ENCODE data around the gene ARID2. TPM values are rescaled to one million over a fixed set of nuclear protein-coding genes. Genes with fewer than 3 reads are reported as not detected.

The ARID2 gene
- total RNA-seq, 1 donor from 2014 or later: 15.7 TPM

DNA sequence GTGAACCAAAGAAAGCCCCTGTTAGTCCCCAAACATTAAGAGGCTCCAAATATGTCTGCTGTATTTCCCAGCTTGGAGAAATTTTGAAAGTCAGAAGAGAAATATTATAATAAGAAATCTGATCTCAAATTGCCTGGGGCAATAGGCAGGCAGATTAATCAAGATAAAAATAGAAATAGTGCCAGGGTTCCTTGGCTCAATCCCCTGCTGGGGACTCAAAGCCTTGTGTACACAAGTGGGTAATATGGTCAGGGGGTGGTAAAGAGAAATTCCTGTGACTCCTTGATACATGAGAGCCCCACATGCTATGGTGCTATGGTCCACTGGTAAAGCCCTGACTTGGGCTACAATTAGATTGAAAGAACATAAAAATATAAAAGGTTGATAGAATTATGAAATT lies 41.3 kb upstream of the ARID2 start:
- TF ChIP-seq, protein P1, sequence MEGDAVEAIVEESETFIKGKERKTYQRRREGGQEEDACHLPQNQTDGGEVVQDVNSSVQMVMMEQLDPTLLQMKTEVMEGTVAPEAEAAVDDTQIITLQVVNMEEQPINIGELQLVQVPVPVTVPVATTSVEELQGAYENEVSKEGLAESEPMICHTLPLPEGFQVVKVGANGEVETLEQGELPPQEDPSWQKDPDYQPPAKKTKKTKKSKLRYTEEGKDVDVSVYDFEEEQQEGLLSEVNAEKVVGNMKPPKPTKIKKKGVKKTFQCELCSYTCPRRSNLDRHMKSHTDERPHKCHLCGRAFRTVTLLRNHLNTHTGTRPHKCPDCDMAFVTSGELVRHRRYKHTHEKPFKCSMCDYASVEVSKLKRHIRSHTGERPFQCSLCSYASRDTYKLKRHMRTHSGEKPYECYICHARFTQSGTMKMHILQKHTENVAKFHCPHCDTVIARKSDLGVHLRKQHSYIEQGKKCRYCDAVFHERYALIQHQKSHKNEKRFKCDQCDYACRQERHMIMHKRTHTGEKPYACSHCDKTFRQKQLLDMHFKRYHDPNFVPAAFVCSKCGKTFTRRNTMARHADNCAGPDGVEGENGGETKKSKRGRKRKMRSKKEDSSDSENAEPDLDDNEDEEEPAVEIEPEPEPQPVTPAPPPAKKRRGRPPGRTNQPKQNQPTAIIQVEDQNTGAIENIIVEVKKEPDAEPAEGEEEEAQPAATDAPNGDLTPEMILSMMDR (IDR thresholded peaks at IDR 0.05; ENCODE audit: borderline replicate concordance): no peak
- H3K9me3 ChIP-seq (replicated peaks): no peaks in the 10 kb centered on the region
- peaks cover 20% of the 10 kb centered on the region for H3K4me1 ChIP-seq
- DNase-seq: no peak
- H3K27me3 ChIP-seq (ENCODE audit: low read depth): no peaks in the 10 kb centered on the region
- H3K4me3 ChIP-seq: no peak overlapping the region
- no peak overlapping the region for H3K27ac ChIP-seq (replicated peaks)
- intact Hi-C loops (cut with micrococcal nuclease): no loop called here
- no peaks in the 10 kb centered on the region for H3K36me3 ChIP-seq

DNA sequence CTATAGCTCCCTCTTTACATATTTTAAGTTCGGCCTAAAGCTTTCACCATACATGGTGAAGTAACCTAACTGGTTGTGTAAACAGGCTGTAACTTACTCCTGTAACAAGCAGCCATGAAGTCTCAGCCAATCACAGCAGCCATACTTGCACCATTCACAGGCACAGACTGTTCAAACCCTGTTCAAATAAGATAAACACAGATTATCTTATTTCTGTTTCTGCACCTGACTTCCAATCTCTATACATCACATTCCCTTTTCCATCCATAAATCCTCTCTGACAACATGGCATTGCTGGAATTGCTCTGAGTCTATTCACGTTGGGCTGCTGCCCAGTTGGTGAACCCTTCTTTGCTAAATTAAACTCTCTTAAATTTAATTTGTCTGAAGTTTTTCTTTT lies 34.5 kb upstream of the ARID2 start:
- H3K27me3 ChIP-seq (ENCODE audit: low read depth): no peaks in the 10 kb centered on the region
- no peak overlapping the region for H3K4me3 ChIP-seq
- intact Hi-C loops (cut with micrococcal nuclease): no loop called here
- no peak overlapping the region for H3K27ac ChIP-seq (replicated peaks)
- H3K9me3 ChIP-seq (replicated peaks): peaks cover 16% of the 10 kb centered on the region
- peaks cover 18% of the 10 kb centered on the region for H3K4me1 ChIP-seq
- no peaks in the 10 kb centered on the region for H3K36me3 ChIP-seq
- TF ChIP-seq, protein P1 (IDR thresholded peaks at IDR 0.05; ENCODE audit: borderline replicate concordance): no peak
- DNase-seq: no peak

DNA sequence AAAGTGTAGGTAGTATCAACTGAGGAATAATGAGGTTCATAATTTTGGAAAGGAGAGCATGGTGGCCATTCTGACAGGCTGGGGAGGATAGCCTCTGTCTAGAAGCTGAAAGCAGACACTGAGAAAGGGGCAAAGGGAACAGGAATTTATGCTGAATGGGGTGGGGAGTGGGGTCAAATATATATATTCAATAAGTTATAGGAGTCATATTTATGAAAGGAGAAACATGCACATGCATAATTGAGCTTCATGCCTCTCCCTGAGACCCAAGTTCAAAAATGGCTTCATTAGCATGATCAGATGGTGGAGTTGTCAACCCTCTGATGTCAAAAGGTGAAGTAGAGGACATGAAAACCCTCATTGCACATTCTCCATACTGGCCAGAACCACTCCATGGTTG lies 33.9 kb upstream of the ARID2 start:
- Histone ChIP-seq H3K27me3 (ENCODE audit: low read depth) (no peaks in the 10 kb centered on the region), H3K36me3 (no peaks in the 10 kb centered on the region), H3K27ac (replicated peaks) (no peak overlapping the region), H3K9me3 (replicated peaks) (peaks cover 19% of the 10 kb centered on the region), H3K4me1 (peaks cover 14% of the 10 kb centered on the region), H3K4me3 (no peak overlapping the region)
- intact Hi-C loops (cut with micrococcal nuclease): no loop called here
- no peak for DNase-seq
- TF ChIP-seq, protein P1 (IDR thresholded peaks at IDR 0.05; ENCODE audit: borderline replicate concordance): no peak

DNA sequence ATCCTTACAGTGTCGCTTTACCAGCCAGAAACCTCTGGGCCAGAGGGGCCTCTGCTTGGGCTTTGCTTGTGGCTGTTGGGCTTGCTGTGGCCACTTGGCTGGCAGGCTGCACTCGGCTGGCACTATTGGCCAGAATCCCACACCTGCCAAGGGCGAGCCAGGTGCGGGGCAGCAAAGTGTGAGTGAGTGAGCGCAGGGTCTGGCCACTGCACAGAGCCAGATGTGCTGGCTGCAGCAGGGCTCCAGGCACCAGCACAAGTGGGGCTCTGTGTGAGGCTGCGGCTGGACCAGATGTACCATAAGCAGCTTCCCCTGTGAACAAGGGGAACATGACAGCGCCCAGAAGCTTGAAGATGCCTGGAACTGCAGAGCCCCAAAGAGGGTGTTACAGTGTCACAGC lies 33.5 kb upstream of the ARID2 start:
- TF ChIP-seq, protein P1 (IDR thresholded peaks at IDR 0.05; ENCODE audit: borderline replicate concordance): no peak
- H3K9me3 ChIP-seq (replicated peaks): peaks cover 24% of the 10 kb centered on the region
- no peaks in the 10 kb centered on the region for H3K27me3 ChIP-seq (ENCODE audit: low read depth)
- H3K4me3 ChIP-seq: no peak overlapping the region
- no peaks in the 10 kb centered on the region for H3K36me3 ChIP-seq
- intact Hi-C loops (cut with micrococcal nuclease): no loop called here
- peaks cover 14% of the 10 kb centered on the region for H3K4me1 ChIP-seq
- H3K27ac ChIP-seq (replicated peaks): no peak overlapping the region
- no peak for DNase-seq

DNA sequence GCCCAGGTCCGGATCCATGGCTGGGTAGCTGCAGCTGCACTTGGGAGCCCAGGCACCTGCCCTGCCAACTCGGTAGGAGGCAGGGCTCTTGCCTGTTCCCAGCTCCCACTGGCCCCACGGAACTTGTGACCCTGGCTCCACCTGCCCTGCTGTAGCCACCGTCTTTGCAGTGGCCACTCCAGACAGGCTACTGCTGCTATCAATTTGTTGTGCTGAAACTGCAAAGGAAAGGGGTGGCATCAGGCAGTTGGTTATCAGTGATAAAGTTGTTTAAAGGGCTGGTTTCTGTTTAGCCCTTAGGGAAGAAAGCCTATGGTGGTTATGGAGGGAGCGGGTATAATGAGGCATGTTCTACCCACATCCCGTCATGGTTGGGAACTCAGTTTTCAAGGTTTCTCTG lies 32.1 kb upstream of the ARID2 start:
- H3K4me3 ChIP-seq: no peak overlapping the region
- no peak for DNase-seq
- intact Hi-C loops (cut with micrococcal nuclease): no loop called here
- peaks cover 31% of the 10 kb centered on the region for H3K9me3 ChIP-seq (replicated peaks)
- H3K36me3 ChIP-seq: peaks cover 3% of the 10 kb centered on the region
- no peak overlapping the region for H3K27ac ChIP-seq (replicated peaks)
- TF ChIP-seq, protein P1 (IDR thresholded peaks at IDR 0.05; ENCODE audit: borderline replicate concordance): no peak
- no peaks in the 10 kb centered on the region for H3K27me3 ChIP-seq (ENCODE audit: low read depth)
- peaks cover 11% of the 10 kb centered on the region for H3K4me1 ChIP-seq

DNA sequence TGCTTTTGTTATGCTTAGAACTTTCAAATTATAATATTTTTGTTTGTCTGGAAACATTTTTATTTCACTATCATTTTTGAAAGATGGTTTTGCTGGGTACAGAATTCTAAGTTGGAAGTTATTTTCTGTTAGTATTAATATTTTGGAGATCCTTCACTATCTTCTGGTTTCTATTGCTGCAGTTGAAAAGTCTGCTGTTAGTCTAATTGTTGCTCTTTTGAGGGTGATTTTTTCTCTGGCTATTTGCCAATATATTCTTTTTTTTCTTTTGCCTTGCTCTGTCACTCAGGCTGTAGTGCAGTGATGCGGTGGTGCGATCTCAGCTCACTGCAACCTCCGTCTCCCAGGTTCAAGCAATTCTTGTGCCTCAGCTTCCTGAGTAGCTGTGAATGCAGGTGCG lies 28.2 kb upstream of the ARID2 start:
- Histone ChIP-seq H3K27ac (replicated peaks) (no peak overlapping the region), H3K4me3 (no peak overlapping the region), H3K4me1 (peaks cover 19% of the 10 kb centered on the region), H3K9me3 (replicated peaks) (peaks cover 27% of the 10 kb centered on the region), H3K27me3 (ENCODE audit: low read depth) (no peaks in the 10 kb centered on the region), H3K36me3 (peaks cover 3% of the 10 kb centered on the region)
- TF ChIP-seq, protein P1 (IDR thresholded peaks at IDR 0.05; ENCODE audit: borderline replicate concordance): no peak
- intact Hi-C loops (cut with micrococcal nuclease): no loop called here
- no peak for DNase-seq
